Cardiac septum (tissue), 1 donor: ENCODE data around the gene RICTOR. TPM values are rescaled to one million over a fixed set of nuclear protein-coding genes. Genes with fewer than 3 reads are reported as not detected.

Experiments
- DNase-seq: peaks from one replicate; pipeline ENCODE4 v3.0.0-alpha.2; 2020; ENCODE audit warnings: low spot score
- intact Hi-C: fragments of 100-400 bp; cut with DNase I; formaldehyde crosslinking; loops from one replicate; pipeline ENCODE4 v1.14.0; 2022
- long read RNA-seq: library from polyadenylated mRNA; unstranded; transcript quantifications from one replicate; pipeline ENCODE4 v2.0.0, GENCODE V29; 2021
- total RNA-seq: library from RNA; stranded (reverse); fragmentation: NEBNext Ultra II Directional; extraction: Animal tissue kit (Norgen Biotek cat#: 25700); gene quantifications from one replicate; pipeline ENCODE4 v1.2.1, GENCODE V29; 2021
- donor health status: DM: no; HTN: no; CAD: no.

The RICTOR gene, protein sequence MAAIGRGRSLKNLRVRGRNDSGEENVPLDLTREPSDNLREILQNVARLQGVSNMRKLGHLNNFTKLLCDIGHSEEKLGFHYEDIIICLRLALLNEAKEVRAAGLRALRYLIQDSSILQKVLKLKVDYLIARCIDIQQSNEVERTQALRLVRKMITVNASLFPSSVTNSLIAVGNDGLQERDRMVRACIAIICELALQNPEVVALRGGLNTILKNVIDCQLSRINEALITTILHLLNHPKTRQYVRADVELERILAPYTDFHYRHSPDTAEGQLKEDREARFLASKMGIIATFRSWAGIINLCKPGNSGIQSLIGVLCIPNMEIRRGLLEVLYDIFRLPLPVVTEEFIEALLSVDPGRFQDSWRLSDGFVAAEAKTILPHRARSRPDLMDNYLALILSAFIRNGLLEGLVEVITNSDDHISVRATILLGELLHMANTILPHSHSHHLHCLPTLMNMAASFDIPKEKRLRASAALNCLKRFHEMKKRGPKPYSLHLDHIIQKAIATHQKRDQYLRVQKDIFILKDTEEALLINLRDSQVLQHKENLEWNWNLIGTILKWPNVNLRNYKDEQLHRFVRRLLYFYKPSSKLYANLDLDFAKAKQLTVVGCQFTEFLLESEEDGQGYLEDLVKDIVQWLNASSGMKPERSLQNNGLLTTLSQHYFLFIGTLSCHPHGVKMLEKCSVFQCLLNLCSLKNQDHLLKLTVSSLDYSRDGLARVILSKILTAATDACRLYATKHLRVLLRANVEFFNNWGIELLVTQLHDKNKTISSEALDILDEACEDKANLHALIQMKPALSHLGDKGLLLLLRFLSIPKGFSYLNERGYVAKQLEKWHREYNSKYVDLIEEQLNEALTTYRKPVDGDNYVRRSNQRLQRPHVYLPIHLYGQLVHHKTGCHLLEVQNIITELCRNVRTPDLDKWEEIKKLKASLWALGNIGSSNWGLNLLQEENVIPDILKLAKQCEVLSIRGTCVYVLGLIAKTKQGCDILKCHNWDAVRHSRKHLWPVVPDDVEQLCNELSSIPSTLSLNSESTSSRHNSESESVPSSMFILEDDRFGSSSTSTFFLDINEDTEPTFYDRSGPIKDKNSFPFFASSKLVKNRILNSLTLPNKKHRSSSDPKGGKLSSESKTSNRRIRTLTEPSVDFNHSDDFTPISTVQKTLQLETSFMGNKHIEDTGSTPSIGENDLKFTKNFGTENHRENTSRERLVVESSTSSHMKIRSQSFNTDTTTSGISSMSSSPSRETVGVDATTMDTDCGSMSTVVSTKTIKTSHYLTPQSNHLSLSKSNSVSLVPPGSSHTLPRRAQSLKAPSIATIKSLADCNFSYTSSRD (N-terminal part only)
- 75.9 TPM for total RNA-seq
- long read RNA-seq, full-length matches to known transcripts: 4 of 27 reads
- long read RNA-seq, partial matches to known transcripts: 9 of 27 reads
- long read RNA-seq, other reads (novel, unspliced or antisense): 14 of 27 reads

DNA sequence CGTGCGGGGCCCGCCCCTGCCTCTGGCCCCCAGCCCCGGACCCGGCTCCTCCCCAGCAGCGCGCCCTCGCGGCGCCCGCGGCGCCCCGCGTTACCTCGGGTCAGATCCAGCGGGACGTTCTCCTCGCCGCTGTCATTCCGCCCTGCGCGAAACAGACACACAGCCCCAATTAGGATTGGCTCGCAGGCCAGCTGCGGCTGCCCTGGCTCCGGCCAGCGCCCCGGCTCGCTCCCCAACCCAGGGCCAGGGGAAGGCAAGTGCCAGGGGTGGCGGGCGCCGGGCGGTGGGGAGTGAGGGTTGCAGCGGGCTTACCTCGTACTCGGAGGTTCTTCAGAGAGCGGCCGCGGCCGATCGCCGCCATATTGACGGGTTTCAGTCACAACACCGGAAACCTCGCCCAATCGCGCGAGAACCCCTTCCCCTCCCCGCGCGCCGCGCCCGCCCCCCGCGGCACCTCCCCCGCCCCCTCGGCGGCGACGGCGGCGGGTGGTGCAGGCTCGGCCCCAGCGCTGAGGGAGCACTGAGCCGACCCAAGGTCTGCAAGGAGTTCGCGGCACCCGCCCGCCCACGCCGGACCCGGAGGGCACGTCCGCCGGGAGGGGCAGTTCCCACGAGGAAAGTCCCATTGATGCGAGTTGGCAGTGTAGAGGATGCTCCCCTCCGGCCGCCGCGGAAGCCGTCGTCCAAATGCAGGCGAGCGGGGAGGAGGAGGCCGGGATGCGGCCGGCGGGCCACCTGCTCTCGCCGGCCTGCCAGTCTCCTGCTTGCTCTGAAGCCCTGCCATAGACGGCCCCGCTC, at the start of gene RICTOR:
TSS of gene RICTOR (minus strand) at position 383 of the 798 bp plus-strand sequence. CDS start at position 361, 22 bp downstream.
- DNase-seq: peak; percentile 96
- intact Hi-C loops: loop anchor here (1.0 to 10.0 kb wide), 2 partner anchors 60 to 229 kb away; partner anchors contain the start of gene OSMR

DNA sequence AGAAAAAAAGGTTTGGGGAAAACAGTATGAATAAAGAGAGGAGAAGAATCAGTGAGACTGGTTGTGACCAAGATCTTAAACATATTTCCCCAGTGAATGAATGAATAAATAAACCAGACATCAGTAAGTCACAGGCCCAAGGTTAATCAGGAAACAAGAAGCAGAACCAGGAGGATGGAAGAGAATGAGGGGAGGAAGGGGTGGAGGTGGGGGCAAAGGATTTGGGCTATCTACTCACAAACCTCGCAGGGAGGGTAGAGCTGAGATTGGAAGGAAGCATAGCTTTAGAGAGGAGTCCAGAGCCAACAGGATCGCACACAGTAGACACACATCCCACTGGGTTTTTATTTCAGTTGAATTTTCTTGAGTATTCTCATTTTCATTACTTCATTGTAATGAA, 47.7 kb upstream of the RICTOR start:
- DNase-seq: no peak
- intact Hi-C loops: no loop called here

DNA sequence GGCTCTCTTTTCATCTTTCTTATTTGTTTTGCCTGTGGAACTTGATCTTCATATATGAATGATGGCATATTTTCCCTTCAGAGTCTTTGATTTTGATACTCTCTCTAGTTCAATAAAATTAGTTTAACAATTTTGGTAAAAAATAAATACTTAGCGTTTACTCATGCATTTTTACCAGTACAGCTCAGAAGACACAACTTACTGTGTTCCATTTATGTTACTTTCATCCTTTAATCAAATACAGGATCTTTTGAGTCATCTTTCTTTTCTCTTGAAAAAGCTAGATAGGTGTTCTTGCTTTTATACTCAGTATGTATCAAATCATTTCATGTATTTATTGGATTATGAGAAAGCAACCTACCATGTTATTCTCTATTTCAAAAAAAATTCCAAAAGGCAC, 47.1 kb upstream of the RICTOR start:
- DNase-seq: no peak
- intact Hi-C loops: no loop called here

DNA sequence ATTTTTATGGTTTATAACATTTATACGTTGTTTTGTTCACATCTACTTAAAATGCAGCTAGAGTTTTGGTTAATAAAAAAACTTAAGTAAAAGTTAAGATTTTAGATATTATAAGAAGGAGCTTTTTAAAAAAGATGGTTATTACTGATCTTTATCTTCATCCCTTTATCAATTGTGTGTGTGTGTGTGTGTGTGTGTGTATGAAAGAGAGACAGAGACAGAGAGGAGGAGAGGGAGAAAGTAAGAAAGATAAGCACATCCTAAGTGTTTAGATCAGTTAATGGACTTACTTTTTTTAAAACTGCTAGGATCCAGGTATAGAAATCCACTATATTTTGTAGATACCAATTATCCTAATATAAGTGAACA, 45.8 kb upstream of the RICTOR start:
- intact Hi-C loops: no loop called here
- no peak for DNase-seq

DNA sequence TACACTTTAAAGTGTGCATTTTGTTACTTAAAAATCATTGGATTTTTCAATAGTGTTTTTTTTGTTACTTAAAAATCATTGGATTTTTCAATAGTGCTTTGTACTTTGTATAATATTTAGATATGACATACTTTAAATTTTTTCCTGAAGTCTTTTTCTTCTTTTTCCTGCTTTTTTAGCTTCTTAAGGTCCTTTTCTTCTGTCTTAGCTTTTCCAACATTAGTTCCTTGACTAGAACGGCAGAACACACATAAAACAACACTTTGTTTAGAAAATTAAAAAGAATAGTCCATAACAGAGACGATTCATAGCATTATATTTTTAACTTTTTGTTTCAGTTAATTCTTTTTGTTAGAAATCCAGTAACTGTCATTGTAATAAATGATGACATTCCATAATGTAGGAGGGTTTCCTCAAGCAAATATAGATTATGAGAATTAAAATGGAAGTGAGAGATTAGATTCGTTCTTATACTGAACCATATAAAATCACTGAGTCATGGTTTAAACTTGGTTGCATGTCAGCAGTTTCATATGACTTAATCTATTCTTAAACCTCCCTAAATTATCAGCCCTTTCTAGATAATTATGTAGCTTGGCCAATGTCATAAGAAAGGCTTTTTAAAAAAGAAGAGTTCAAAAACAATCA, 45.3 kb upstream of the RICTOR start:
- DNase-seq: no peak
- intact Hi-C loops: no loop called here

DNA sequence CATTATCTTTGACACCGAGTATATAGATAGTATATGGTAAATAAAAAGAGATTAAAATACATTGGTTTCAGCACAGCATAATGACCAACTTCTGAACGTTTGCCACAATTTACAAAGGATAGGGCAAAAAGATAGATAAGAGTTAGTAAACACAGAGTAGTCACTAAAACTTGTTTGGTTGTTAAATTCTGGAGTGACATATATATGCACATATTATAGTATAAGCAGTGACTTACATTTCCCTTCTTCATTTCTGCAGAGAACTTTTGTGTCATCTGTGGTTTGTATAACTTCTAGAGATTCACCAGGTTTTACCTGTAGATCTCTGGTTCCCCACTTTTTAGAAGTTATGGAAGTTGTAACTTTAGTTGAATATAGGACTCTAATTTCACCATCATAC, 44.4 kb upstream of the RICTOR start:
- no peak for DNase-seq

DNA sequence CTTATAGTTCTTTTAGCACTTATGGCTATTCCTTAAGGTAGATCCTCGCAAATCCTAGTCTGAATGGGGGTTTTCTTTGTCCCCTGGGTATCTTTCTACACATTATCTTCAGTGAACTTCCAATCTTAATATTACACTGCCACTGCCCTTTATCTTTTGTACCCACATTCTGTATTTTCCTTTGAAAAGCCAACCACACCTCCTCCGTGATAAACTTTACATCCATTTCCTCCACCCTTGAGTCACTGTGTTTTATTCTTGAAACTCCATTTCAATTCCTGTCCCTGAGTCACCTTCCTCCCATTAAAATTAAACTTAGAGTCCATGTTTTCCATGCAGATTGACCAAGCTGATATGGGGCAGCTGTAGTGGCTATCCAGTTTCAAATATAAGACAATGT, 43.2 kb upstream of the RICTOR start:
- intact Hi-C loops: no loop called here

More for the DNA sequence above, 44.4 kb upstream of the RICTOR start:
- intact Hi-C loops: no loop called here

DNA sequence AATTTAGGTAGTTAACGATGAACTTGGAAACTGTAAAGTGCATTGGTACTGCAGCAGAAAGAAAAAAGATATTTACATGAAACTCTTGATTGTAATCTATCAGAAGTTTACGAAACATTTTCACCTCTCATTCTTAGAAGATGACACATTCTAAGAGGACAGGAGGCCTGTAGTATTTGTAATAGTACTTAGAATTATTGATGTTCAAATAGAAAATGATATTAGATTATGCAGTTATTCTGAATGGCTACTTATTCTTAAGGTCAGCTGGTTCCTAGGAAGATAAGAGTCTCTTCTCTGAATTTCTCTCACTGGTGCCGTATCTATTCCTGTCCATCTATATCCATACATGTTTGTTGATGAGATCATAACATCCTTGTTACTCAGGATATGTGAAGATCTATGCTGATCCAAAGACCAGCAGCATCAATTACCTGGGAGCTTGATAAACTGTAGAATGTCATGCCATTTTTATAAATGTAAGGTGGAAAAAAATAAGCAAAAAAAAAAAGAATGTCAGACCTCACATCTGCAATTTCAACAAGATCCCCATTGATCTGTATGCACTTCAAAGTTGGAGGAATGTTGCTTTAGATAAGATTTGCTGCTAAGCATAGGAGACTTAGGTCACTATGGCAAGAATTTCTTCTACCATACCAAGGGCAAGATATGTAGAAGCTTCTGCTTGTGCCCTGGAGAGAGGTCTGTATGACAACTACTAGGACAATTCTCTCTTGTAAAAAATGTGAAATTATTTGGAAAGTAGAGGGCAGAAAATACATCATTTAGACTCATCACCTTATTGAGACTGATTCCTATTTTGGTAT, 42.4 kb upstream of the RICTOR start:
- intact Hi-C loops: no loop called here

More for the DNA sequence above, 43.2 kb upstream of the RICTOR start:
- DNase-seq: no peak

DNA sequence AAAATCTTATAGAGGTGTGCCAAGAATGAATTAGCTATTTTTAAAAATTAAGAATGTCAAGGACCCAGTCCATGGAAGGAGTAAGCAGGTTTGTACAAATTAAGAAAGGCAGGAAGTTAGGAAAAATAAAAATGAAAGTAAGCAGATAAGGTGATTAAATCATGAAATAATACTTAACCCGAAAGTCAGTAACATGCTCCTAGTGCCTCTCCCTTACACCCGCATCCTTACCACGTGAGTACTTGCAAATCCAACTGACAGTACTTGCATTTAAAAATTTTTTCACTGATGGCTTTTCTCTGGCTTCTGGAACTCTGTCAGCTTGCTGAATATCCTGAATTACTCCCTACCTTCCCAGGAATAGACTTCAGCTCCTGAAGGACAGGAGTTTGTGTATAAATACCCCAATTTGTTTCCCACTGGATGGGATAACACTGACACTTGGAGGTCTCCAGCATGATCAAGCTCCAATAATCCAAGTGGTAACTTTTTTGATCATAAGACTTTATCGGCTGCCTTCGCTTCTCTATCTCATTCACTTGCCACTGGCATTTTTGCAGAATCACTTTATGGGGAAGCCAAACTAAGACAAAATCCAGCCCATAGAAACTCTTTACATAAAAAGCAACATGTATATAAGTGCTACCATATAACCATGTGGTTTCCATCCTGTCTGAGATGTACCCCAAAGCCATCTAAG, 41.6 kb upstream of the RICTOR start:
- intact Hi-C loops: no loop called here
- no peak for DNase-seq

More for the DNA sequence above, 42.4 kb upstream of the RICTOR start:
- DNase-seq: no peak

DNA sequence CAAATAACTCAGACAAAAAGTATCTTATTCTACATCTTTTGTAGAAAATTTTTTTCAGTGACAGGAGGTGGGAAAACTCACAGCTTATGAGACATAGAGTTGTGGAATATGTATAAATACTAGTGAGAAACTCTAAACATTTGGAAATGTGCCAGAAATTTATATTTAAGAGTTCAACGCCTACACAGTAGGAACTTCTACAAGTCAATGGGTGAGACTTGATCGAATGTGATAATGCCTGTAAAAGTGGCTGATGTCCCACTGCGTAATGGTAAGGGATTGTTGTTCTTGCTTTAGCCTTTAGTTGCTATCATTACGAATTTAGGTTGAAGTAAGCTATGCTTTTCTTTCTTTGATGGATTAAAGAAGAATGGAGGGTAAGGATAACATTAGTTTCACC, 40.0 kb upstream of the RICTOR start:
- DNase-seq: no peak
- intact Hi-C loops: no loop called here

DNA sequence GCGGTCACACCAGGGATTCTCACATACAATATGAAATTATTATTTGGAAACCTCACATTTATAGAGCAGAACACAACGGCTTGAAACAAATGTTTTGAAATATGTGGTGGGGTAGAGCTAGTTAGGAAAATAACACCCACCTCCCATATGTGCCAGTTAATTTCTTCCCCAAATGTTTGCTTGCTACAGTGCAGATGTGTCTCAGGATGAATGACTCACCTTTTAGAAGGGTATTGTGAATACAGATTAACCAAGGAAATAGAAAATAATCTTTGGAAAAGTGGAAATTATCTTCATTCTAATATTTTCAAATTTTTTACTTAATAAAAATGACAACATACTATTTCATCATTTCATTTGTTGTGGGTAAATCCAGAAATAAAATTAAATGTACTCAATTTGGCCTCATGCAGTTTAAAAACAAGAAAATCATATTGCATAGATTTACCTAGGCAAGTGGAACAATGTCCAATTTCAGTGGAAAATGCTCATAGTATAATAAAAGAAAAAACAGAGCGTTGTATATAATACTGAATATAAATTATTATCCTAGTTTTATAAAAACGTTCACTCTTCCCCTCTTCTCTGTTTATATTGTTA, 39.3 kb upstream of the RICTOR start:
- no peak for DNase-seq
- intact Hi-C loops: no loop called here

DNA sequence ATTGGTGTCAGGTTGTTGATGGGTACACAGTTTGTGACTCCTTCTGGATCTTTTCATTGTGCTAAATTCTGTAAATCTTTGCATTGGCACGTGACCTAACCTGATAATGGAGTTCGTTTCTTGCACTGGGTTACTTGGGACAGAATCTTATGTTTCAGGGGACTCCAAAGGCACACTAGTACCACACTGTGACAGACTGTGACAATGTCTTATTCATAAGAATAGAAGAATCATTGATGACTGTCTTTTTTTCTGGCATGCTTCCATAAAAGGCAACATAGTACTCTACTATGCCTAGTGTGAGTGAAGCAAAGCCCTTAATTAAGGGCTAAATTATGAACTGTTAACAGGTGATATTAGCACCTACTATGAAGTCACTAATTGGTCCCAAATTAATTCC, 35.4 kb upstream of the RICTOR start:
- DNase-seq: no peak
- intact Hi-C loops: no loop called here

DNA sequence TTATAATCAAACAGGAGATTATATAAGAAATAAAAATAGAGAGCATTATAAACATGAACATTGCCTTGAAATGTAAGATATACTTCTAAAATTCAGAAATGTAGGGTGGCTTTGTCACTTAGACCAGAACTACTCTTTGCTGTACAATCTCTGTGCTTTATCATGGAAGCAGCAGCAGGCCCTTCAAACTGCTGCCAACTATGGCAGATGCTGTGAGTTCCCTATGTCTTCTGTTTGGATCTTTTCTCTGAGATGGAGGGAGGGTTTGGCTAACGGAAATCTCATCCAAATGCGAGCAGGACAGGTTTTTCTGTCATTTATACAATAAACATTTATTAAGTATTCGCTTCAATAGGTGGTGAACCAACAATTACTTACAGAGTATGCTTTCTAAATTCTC, 34.8 kb upstream of the RICTOR start:
- intact Hi-C loops: no loop called here

DNA sequence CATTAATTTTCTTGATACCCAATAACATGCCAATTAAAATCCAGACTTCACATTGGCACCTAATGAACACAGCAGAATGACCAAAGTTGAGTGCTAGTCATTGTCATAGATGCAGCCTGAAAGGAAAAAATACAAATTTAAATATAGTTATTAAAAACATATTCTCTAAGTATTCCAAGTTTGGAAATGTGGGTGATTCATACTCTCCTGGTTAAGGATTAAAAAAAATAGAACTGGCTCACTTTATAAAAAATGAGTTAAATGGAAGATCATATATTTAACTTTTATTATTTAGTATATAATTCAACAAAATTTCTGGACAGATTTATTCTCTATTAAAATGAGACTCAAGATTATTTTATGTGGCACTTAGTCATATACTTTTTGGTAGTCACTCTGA, 33.2 kb upstream of the RICTOR start:
- intact Hi-C loops: no loop called here
- DNase-seq: no peak

More for the DNA sequence above, 34.8 kb upstream of the RICTOR start:
- DNase-seq: no peak

DNA sequence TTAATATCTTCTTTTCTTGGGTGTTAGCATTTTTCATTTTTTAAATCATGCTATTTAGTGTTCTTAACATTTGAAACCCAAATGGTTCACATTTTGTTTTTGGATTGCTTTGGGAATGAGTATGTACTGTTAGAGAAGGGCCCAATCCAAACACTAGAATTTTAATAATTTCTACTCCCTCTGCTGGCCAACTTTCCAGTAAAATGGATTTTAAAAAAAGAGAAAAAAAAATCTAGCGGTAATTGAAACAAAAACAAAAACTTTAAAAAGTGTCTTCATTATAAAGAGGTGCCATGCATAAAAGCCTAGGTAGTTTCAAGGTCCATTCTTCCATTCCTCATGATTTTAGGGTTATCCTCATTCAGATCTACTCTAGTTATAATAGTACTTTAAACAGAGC, 32.1 kb upstream of the RICTOR start:
- intact Hi-C loops: no loop called here
- DNase-seq: no peak

DNA sequence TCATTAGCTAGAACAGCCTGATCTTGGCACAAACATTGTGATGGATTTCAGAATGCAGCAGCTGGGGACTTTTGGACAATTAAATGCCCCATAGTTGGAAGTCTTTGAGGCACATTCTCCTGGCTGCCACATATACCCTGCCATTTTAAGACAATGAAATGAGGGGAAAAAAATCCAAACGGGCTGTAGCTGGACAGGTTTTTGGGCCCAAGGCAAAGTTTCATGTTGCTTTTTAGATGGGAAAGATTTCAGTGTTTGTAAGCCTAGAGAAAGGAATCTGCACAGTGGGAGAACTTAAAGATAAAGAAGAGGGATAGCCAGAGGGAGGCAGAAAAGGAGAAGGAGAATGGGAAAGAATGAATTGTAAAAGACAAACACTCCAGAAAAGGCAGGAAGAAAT, 30.0 kb upstream of the RICTOR start:
- DNase-seq: no peak
- intact Hi-C loops: no loop called here
